Neural crest cell (in vitro differentiated cells): ENCODE data around the gene DUSP12. TPM values are rescaled to one million over a fixed set of nuclear protein-coding genes. Genes with fewer than 3 reads are reported as not detected.
"Not testable (repeated sequence)": the region's sequence is repeated elsewhere in the genome, so short reads cannot be mapped to it uniquely, and the experiment has no call there.

Experiments
- DNase-seq: peaks from one replicate; pipeline ENCODE4 v3.0.0; 2021; ENCODE audit warnings: low read depth, mixed read lengths, low spot score
- H3K27ac Mint-ChIP-seq: one replicate; pipeline ENCODE4 v1.8.0; 2021; ENCODE audit warnings: mild to moderate bottlenecking, mixed read lengths; ENCODE audit not compliant: unreplicated experiment
- H3K27me3 Mint-ChIP-seq: 2 replicates; pipeline ENCODE4 v1.8.0; 2021; ENCODE audit warnings: low read depth, mild to moderate bottlenecking, mixed read lengths
- H3K36me3 Mint-ChIP-seq: 2 replicates; pipeline ENCODE4 v1.8.0; 2021; ENCODE audit warnings: low read depth, mild to moderate bottlenecking, mixed read lengths
- H3K4me1 Mint-ChIP-seq: 2 replicates; pipeline ENCODE4 v1.8.0; 2021; ENCODE audit warnings: mixed read lengths
- H3K4me3 Mint-ChIP-seq: one replicate; pipeline ENCODE4 v1.8.0; 2021; ENCODE audit warnings: mild to moderate bottlenecking, mixed read lengths
- H3K9me3 Mint-ChIP-seq: 2 replicates; pipeline ENCODE4 v1.8.0; 2021; ENCODE audit warnings: mixed read lengths
- total RNA-seq: library from RNA; stranded (reverse); gene quantifications from 2 replicates; pipeline ENCODE4 v1.2.1, GENCODE V29; 2021
- TF ChIP-seq, protein P1 (sequence below): fragments of 200-600 bp; sonication (generic); conservative IDR thresholded peaks from 2 replicates; pipeline ENCODE4 v1.5.0; 2021; ENCODE audit warnings: antibody characterized with exemption, mild to moderate bottlenecking

Gene DUSP12
- total RNA-seq, 1 donor from 2014 or later = 39.8 TPM

DNA sequence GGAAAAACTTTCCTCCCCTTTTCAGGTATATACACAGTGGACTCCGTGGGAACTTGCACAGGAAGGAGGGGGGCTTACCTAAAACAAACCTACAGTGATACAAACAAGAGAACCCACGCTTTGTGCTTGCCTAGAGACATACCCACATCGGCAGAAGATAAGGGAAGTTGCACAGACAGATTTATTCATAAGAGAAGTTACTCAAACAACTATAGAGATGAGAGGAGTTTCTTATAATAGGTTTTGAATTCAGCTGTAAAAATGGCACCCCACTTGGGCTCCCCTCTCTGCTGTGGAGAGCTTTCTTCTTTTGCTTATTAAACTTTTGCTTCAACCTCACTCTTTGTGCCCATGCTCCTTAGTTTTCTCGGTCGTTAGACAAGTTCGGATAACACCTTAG lies 1.8 kb upstream of the DUSP12 start:
- no peak overlapping the region for H3K27ac Mint-ChIP-seq
- no peaks in the 10 kb centered on the region for H3K9me3 Mint-ChIP-seq
- peaks cover 24% of the 10 kb centered on the region for H3K4me1 Mint-ChIP-seq
- DNase-seq = no peak
- TF ChIP-seq, protein P1, sequence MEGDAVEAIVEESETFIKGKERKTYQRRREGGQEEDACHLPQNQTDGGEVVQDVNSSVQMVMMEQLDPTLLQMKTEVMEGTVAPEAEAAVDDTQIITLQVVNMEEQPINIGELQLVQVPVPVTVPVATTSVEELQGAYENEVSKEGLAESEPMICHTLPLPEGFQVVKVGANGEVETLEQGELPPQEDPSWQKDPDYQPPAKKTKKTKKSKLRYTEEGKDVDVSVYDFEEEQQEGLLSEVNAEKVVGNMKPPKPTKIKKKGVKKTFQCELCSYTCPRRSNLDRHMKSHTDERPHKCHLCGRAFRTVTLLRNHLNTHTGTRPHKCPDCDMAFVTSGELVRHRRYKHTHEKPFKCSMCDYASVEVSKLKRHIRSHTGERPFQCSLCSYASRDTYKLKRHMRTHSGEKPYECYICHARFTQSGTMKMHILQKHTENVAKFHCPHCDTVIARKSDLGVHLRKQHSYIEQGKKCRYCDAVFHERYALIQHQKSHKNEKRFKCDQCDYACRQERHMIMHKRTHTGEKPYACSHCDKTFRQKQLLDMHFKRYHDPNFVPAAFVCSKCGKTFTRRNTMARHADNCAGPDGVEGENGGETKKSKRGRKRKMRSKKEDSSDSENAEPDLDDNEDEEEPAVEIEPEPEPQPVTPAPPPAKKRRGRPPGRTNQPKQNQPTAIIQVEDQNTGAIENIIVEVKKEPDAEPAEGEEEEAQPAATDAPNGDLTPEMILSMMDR = no peak
- H3K36me3 Mint-ChIP-seq = peaks cover 4% of the 10 kb centered on the region
- peak overlapping the region; percentile 50 for H3K4me3 Mint-ChIP-seq
- peaks cover 27% of the 10 kb centered on the region for H3K27me3 Mint-ChIP-seq

DNA sequence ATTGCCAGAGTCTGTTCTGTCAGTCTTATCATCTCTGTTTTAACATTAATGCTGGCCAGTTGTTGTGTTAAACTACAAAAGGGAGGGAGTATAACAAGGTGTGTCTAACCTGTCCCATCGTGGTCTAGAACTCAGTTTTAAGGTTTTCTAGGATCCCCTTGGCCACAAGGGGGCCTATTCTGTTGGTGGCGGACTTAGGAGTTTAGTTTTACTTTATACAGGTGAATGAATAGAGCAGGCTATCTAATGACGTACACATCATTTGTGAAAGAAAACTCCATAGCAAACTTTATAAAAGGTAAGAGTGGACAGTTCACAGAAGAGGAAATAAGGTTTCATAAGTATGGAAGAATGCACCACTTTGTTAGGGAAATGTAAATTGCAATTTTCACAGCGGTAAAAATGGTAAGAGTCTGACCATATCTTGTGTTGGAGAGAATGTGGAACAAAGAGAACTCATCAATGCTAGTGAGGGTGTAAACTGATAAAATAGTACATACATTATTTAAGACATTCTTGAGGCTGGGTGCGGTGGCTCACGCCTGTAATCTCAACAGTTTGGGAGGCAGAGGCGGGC lies 14.0 kb downstream of the DUSP12 start:
- Mint-ChIP-seq H3K4me3 (peak overlapping the region; percentile 77), H3K27ac (no peak overlapping the region), H3K4me1 (peaks cover 19% of the 10 kb centered on the region), H3K36me3 (no peaks in the 10 kb centered on the region), H3K9me3 (no peaks in the 10 kb centered on the region), H3K27me3 (no peaks in the 10 kb centered on the region)
- DNase-seq = no peak
- TF ChIP-seq, protein P1 = peak; percentile 67

DNA sequence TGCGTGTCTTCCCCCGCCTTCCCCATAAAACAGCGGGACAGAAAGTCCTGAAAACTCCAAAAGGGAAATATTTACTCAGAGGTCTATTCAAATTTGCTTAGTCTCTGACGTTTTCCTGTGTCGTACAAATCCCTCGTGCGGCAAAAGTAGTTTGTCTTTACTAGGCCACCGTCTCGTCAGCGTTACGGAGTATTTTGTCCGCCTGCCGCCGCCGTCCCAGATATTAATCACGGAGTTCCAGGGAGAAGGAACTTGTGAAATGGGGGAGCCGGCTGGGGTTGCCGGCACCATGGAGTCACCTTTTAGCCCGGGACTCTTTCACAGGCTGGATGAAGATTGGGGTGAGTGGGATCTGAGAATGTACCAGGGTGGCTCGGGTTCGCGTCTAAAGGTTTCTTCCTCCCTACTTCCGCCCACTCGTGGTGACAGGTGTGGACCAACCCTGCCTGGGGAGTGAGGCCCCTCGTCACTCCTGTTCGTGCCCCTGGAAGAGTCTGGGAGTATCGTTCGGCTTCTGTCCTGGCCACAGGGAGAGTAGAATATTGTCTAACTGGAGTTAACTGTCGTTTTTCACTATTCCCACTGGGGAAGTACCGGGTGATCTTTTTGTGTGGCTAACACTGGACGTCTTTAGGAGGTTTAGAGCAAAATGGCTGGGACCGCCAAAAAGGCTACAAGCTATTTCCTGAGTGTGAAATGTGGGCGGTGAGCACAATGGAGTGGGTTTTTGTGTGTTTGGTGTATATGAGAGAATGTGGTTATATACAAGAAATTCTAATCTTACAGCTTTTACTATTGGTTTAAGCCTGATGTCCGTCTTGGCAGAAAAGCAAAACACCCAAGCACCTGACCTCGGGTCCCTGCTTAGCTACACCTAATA lies 16.8 kb downstream of the DUSP12 start, which contains the start of gene ATF6:
TSS of gene ATF6 (plus strand) at position 219 of the 880 bp plus-strand sequence. CDS start at position 260, 41 bp downstream.
- H3K9me3 Mint-ChIP-seq = no peaks in the 10 kb centered on the region
- H3K4me1 Mint-ChIP-seq = peaks cover 22% of the 10 kb centered on the region
- TF ChIP-seq, protein P1 = no peak
- DNase-seq = peak; percentile 71
- no peaks in the 10 kb centered on the region for H3K36me3 Mint-ChIP-seq
- peak within 1 kb of the TSS; percentile 96 for H3K27ac Mint-ChIP-seq
- H3K4me3 Mint-ChIP-seq = peak within 1 kb of the TSS; percentile 98
- no peaks in the 10 kb centered on the region for H3K27me3 Mint-ChIP-seq

DNA sequence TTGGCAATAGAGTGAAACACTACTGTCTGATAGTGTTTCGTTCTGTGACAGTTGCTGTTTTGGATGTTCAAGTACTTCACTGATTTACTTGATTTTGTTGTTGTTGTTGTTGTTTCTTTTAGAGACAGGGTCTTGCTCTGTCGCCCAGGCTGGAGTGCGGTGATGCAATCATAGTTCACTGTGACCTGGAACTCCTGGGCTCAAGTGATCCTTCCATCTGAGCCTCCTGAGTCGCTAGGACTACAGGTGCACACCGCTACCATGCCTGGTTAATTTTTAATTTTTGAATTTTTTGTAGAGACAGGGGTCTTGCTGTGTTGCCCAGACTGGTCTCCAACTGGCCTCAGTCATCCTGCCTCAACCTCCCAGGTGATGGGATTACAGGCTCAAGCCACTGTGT lies 18.9 kb downstream of the DUSP12 start:
- no peaks in the 10 kb centered on the region for H3K36me3 Mint-ChIP-seq

DNA sequence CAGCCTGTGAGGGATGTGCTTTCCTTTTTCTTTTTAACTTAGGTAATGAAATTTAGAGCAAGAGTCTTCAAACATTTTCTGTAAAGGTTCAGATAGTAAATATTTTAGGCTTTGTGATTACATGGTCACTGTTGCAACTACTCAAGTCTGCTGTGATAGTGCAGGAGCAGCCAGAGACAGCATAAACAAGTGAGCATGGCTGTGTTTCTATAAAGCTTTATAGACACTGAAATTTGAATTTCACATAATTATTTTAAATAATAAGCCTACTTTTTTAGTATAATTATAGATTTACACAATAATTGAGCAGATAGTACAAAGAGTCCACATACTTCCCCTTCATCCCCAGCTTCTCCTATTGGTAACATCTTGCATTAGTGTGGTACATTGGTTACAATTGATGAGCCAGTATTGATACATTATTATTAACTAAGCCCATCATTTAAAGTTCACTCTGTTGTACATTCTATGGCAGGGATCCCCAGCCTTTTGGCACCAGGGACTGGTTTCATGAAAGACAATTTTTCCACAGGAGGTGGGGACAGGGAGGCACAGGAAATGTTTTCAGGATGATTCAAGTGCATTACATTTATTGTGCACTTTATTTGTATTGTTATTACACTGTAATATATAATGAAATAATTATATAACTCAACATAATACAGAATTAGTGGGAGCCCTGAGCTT lies 19.5 kb downstream of the DUSP12 start:
- no peak for DNase-seq
- H3K27me3 Mint-ChIP-seq = no peaks in the 10 kb centered on the region
- no peaks in the 10 kb centered on the region for H3K36me3 Mint-ChIP-seq
- H3K9me3 Mint-ChIP-seq = no peaks in the 10 kb centered on the region
- no peak overlapping the region for H3K4me3 Mint-ChIP-seq
- TF ChIP-seq, protein P1 = no peak
- peaks cover 22% of the 10 kb centered on the region for H3K4me1 Mint-ChIP-seq
- H3K27ac Mint-ChIP-seq = no peak overlapping the region

More for the DNA sequence above, 18.9 kb downstream of the DUSP12 start:
- Mint-ChIP-seq H3K9me3 (no peaks in the 10 kb centered on the region), H3K4me1 (peaks cover 22% of the 10 kb centered on the region), H3K27me3 (no peaks in the 10 kb centered on the region), H3K27ac (no peak overlapping the region), H3K4me3 (peak overlapping the region; percentile 98)
- DNase-seq = no peak
- TF ChIP-seq, protein P1 = no peak

DNA sequence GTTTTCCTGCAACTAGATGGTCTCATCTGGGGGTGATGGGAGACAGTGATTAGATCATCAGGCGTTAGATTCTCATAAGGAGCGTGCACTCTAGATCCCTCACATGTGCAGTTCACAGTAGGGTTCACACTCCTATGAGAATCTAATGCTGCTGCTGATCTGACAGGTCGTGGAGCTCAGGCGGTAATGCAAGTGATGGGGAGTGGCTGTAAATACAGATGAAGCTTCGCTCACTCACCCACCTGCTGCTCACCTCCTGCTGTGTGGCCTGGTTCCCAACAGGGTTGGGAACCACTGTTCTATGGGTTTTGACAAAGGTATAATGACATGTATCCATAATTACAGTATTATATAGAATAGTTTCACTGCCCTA lies 20.1 kb downstream of the DUSP12 start:
- not testable (repeated sequence) for DNase-seq, H3K4me3 Mint-ChIP-seq, H3K9me3 Mint-ChIP-seq, H3K27ac Mint-ChIP-seq, H3K27me3 Mint-ChIP-seq, H3K36me3 Mint-ChIP-seq
- peaks cover 22% of the 10 kb centered on the region for H3K4me1 Mint-ChIP-seq
